Measurements from ENCODE around the gene PLPP2.

PLPP2 gene

GRCh38 chr19:288911-289310 lies 2.3 kb downstream of the PLPP2 start:
- TF ChIP-seq CTCF (IDR thresholded peaks at IDR 0.05; ENCODE audit: low read depth, low read length), result no peak
- no peak for DNase-seq (ENCODE audit: low read depth in 2 of 2)
- no peak overlapping the region for H3K4me3 ChIP-seq (replicated peaks in 1 of 2; ENCODE audit: low read depth in 2 of 2, low read length in 2 of 2)

- DNase-seq (ENCODE audit: low read depth in 2 of 2), result no peak
- no peak overlapping the region for H3K4me3 ChIP-seq (replicated peaks in 1 of 2; ENCODE audit: low read depth in 2 of 2, low read length in 2 of 2)
- no peak for TF ChIP-seq CTCF (IDR thresholded peaks at IDR 0.05; ENCODE audit: low read depth, low read length)
Measured at GRCh38 chr19:287381-287871, 3.8 kb downstream of the PLPP2 start.

DNA sequence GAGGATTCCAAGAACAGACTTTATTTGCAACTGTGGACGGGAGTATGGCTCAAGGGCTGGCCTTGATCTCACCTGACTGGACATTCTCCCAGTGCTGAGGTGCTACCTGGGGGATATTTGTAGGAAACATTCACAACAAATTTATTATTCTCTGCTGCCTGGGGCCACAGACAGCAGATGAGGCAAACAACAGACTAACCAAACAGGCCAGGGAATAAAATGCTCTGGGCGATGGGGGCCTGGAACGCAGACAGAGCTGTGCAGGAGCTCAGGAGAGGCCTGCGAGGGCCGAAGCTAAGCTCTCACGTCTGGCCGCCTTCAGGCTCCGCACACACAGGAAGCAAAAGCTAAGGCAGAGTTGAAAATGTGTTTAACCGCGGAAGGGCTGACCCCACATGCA lies 7.8 kb downstream of the PLPP2 start:
- no peak for TF ChIP-seq CTCF (IDR thresholded peaks at IDR 0.05; ENCODE audit: low read depth, low read length)
- no peak for DNase-seq (ENCODE audit: low read depth in 2 of 2)
- H3K4me3 ChIP-seq (replicated peaks in 1 of 2; ENCODE audit: low read depth in 2 of 2, low read length in 2 of 2), result no peak overlapping the region

- no peak overlapping the region for H3K4me3 ChIP-seq (replicated peaks in 1 of 2; ENCODE audit: low read depth in 2 of 2, low read length in 2 of 2)
- DNase-seq (ENCODE audit: low read depth in 2 of 2), result no peak
- TF ChIP-seq CTCF (IDR thresholded peaks at IDR 0.05; ENCODE audit: low read depth, low read length), result no peak
Measured at GRCh38 chr19:282501-282900, 8.7 kb downstream of the PLPP2 start.

DNA sequence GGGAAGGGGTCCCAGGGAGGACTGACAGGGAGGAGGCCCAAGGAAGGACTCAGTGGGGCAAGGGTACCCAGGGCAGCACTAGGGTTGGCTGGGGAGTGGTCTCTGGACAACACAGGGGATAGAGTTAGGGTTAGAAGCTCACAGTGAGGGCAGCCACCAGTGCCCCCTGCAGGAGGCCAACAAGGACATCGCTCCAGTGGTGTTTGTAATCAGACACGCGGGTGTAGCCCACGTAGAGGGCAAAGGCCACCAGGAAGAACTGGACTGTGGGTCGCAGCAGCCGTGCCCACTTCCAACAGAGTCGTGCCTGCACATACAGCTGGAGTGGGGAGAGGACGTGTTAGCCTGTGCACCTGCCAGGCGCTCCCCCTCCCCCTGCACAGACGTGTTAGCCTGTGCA lies 9.2 kb downstream of the PLPP2 start:
- no peak for DNase-seq (ENCODE audit: low read depth in 2 of 2)

DNA sequence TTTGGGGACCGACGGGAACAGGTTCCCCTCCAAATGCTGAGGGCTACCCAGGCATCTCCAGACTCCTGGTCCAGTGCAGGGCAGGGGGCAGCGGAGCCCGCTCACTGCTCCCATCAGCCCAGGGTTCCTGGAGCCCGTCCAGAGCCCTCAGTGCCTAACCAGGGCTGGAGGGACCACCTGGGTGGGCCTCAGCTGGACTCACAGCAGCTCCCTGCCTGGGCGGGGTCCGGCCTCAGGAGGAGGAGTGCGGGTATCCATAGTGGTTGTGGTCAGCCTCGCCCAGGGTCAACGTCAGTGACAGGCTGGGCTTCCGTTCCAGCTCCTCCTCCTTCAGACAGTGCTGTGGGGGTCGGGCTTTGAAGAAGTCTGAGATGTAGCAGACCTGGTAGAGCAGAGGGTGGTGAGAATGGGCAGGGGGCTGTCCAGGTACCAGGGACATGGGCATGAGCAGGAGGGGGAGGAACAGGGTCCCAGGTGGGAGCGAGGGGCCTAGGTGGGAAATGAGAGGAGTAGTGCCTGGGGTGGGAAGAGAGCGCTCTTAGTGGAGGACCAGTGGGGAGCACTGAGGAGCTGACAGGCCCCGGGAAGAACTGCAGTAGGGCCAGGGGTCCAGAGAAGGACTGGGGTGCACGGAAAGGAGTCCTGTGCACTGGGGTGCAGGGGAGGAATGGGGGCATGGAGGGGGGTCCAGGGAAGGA lies 9.9 kb downstream of the PLPP2 start:
- DNase-seq (ENCODE audit: low read depth in 2 of 2), result no peak
- TF ChIP-seq CTCF (IDR thresholded peaks at IDR 0.05; ENCODE audit: low read depth, low read length), result no peak
- no peak overlapping the region for H3K4me3 ChIP-seq (replicated peaks in 1 of 2; ENCODE audit: low read depth in 2 of 2, low read length in 2 of 2)

More for the DNA sequence above, 9.2 kb downstream of the PLPP2 start:
- H3K4me3 ChIP-seq (replicated peaks in 1 of 2; ENCODE audit: low read depth in 2 of 2, low read length in 2 of 2), result no peak overlapping the region
- TF ChIP-seq CTCF (IDR thresholded peaks at IDR 0.05; ENCODE audit: low read depth, low read length), result no peak

Measured in cardiac fibroblast (primary cell).